GM12891 (cell line): ENCODE results near the gene C1GALT1C1.

Experiments
- POLR2A ChIP-seq: IDR thresholded peaks from 2 replicates; pipeline ENCODE4 v1.6.1; 2011; ENCODE audit warnings: low read depth, low read length, control low read depth
- POLR2AphosphoS5 ChIP-seq: IDR thresholded peaks from 2 replicates; pipeline ENCODE4 v1.6.1; 2011; ENCODE audit warnings: low read depth, low read length, control low read depth
- POU2F2 ChIP-seq: IDR thresholded peaks from 2 replicates; pipeline ENCODE4 v1.6.1; 2011; ENCODE audit warnings: low read depth, mild to moderate bottlenecking, control low read depth, low read length, moderate library complexity
- TAF1 ChIP-seq: IDR thresholded peaks from 2 replicates; pipeline ENCODE4 v1.6.1; 2011; ENCODE audit warnings: low read depth, low read length, control low read depth

GRCh38 chrX:120625371-120625770 is 4.5 kb downstream of the C1GALT1C1 start:
- no peak for TF ChIP-seq POLR2AphosphoS5
- TF ChIP-seq POU2F2 = no peak
- TF ChIP-seq POLR2A = no peak
- TF ChIP-seq TAF1 = no peak
